Measurements from ENCODE around the gene OR4M1. TPM values are rescaled to one million over a fixed set of nuclear protein-coding genes. Genes with fewer than 3 reads are reported as not detected.

OR4M1 gene, protein sequence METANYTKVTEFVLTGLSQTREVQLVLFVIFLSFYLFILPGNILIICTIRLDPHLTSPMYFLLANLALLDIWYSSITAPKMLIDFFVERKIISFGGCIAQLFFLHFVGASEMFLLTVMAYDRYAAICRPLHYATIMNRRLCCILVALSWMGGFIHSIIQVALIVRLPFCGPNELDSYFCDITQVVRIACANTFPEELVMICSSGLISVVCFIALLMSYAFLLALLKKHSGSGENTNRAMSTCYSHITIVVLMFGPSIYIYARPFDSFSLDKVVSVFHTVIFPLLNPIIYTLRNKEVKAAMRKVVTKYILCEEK
- not detected in 2 replicates for total RNA-seq

DNA sequence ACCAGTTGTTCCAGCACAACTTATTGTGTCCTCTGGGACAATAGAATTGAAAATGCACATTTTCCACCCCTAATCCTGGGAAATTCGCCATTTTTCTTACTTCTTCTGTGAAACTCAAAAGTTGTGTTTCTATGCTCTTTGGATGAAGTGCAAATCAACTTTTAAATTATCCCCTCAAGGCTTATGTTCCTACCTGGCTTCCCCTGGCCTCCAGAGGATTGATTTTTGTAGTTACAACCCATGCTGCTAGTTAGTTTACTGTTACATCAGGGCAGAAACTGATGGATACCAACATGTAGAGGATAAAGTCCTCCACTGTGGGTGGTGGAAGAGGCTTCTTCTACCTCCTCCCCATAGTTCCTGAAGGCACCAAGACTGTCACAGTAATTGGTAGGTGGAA, at the start of gene OR4M1:
Gene OR4M1, plus strand, starts transcription at position 301 of the 400 bp plus-strand sequence. CDS start 6,819 bp downstream, outside the sequence.

DNA sequence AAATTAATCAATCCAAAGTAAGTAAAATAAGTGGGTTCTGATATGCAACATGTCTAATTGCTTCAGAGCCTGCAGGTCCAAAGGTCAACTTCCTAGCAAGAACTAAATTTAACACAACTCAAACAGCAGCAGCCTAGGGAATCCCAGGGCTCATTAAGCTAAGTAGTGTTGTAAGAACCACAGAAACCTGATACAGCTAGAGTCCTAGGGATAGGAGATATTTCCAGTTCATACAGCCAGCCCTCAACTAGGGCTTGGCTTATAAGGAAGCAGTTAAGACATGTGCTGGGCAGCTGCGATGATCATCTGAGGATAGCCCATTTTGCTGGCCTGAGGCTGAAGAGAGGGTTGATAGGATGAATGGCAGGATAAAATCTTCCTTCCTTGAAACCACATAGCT, 30.0 kb upstream of the OR4M1 start, which contains the start of gene OR4Q3:
Gene OR4Q3, plus strand, starts transcription at position 316 of the 400 bp plus-strand sequence.

DNA sequence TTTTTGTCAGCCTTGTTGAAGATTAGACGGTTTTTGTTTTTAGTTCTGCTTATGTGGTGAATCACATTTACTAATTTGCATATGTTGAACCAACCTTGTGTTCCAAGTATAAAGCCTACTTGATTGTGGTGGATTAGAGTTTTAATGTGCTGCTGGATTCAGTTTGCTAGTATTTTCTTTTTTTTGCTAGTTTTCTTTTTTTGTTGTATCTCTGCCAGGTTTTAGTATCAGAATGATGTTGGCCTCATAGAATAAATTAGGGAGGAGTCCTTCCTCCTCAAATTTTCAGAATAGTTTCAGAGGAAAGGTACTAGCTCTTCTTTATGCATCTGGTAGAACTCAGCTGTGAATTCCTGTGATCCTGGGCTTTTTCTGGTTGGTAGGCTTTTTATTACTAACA, 30.2 kb downstream of the OR4M1 start, which contains the start of gene OR4N2:
Gene OR4N2, plus strand, starts transcription at position 301 of the 400 bp plus-strand sequence. CDS start 23,679 bp downstream, outside the sequence.

Other genes with a start within 250 kb of the OR4M1 start
- not detected in 2 replicates for gene OR11H2, start 59.6 kb upstream of the OR4M1 start, total RNA-seq
- not detected in 2 replicates for gene OR4Q3, start 29.9 kb upstream of the OR4M1 start, total RNA-seq
- not detected in 2 replicates for gene OR4N2, start 30.3 kb downstream of the OR4M1 start, total RNA-seq
- gene OR4K2, start 101.6 kb downstream of the OR4M1 start, total RNA-seq, result not detected in 2 replicates
- gene OR4K5, start 147.1 kb downstream of the OR4M1 start, total RNA-seq, result not detected in 2 replicates
- not detected in 2 replicates for gene OR4K1, start 157.4 kb downstream of the OR4M1 start, total RNA-seq
- gene OR4K15, start 202.1 kb downstream of the OR4M1 start, total RNA-seq, result not detected in 2 replicates
- not detected in 2 replicates for gene OR4Q2, start 228.7 kb downstream of the OR4M1 start, total RNA-seq
- gene OR4K14, start 245.8 kb downstream of the OR4M1 start, total RNA-seq, result not detected in 2 replicates